KOPT-K1 (cell line): Measurements from ENCODE around the gene ASXL3.

ENCODE experiments used
- H3K27ac ChIP-seq: fragments of 200-600 bp; sonication (generic); 2 replicates; pipeline ENCODE4 v1.5.1; 2016; ENCODE audit warnings: antibody characterized with exemption, mild to moderate bottlenecking, low read depth, low read length; ENCODE audit not compliant: poor library complexity, severe bottlenecking
- H3K36me3 ChIP-seq: fragments of 200-600 bp; sonication (generic); 2 replicates; pipeline ENCODE4 v1.5.1; 2017; ENCODE audit warnings: antibody characterized with exemption, mild to moderate bottlenecking, low read length, moderate library complexity; ENCODE audit not compliant: insufficient read depth
- H3K9me3 ChIP-seq: fragments of 200-600 bp; sonication (generic); 2 replicates; pipeline ENCODE4 v1.5.1; 2017; ENCODE audit warnings: antibody characterized with exemption, low read length, mild to moderate bottlenecking; ENCODE audit not compliant: insufficient read depth, poor library complexity, severe bottlenecking

Gene ASXL3

GRCh38 chr18:33577685-33578517 lies at the start of gene ASXL3:
Gene ASXL3 (plus strand): TSS chr18:33578219. CDS start chr18:33578632, 413 bp downstream.
- H3K27ac ChIP-seq, result no peak within 1 kb of the TSS
- no peaks in the 10 kb centered on the region for H3K9me3 ChIP-seq
- no peaks in the 10 kb centered on the region for H3K36me3 ChIP-seq

- Histone ChIP-seq H3K9me3 (no peaks in the 10 kb centered on the region), H3K36me3 (no peaks in the 10 kb centered on the region)
Observed at GRCh38 chr18:33532978-33533377, 45.0 kb upstream of the ASXL3 start.

GRCh38 chr18:33536904-33537303 lies 41.1 kb upstream of the ASXL3 start:
- Histone ChIP-seq H3K27ac (no peak overlapping the region), H3K36me3 (no peaks in the 10 kb centered on the region), H3K9me3 (no peaks in the 10 kb centered on the region)

More at GRCh38 chr18:33532978-33533377, 45.0 kb upstream of the ASXL3 start:
- no peak overlapping the region for H3K27ac ChIP-seq

- Histone ChIP-seq H3K9me3 (no peaks in the 10 kb centered on the region), H3K36me3 (no peaks in the 10 kb centered on the region), H3K27ac (no peak overlapping the region)
Observed at GRCh38 chr18:33538418-33539042, 39.5 kb upstream of the ASXL3 start.

- Histone ChIP-seq H3K36me3 (no peaks in the 10 kb centered on the region), H3K9me3 (no peaks in the 10 kb centered on the region), H3K27ac (no peak overlapping the region)
Observed at GRCh38 chr18:33540392-33540791, 37.6 kb upstream of the ASXL3 start.

GRCh38 chr18:33541316-33541715 lies 36.7 kb upstream of the ASXL3 start:
- H3K36me3 ChIP-seq, result no peaks in the 10 kb centered on the region
- H3K27ac ChIP-seq, result no peak overlapping the region
- H3K9me3 ChIP-seq, result no peaks in the 10 kb centered on the region

- no peaks in the 10 kb centered on the region for H3K9me3 ChIP-seq
- H3K27ac ChIP-seq, result no peak overlapping the region
- no peaks in the 10 kb centered on the region for H3K36me3 ChIP-seq
Observed at GRCh38 chr18:33556846-33557245, 21.2 kb upstream of the ASXL3 start.

- no peaks in the 10 kb centered on the region for H3K9me3 ChIP-seq
- no peak overlapping the region for H3K27ac ChIP-seq
- no peaks in the 10 kb centered on the region for H3K36me3 ChIP-seq
Observed at GRCh38 chr18:33557706-33558105, 20.3 kb upstream of the ASXL3 start.

GRCh38 chr18:33558529-33558928 lies 19.5 kb upstream of the ASXL3 start:
- H3K36me3 ChIP-seq, result no peaks in the 10 kb centered on the region
- H3K9me3 ChIP-seq, result no peaks in the 10 kb centered on the region
- no peak overlapping the region for H3K27ac ChIP-seq

GRCh38 chr18:33560686-33561370 lies 17.2 kb upstream of the ASXL3 start:
- Histone ChIP-seq H3K27ac (no peak overlapping the region), H3K36me3 (no peaks in the 10 kb centered on the region), H3K9me3 (no peaks in the 10 kb centered on the region)

GRCh38 chr18:33562741-33563140 lies 15.3 kb upstream of the ASXL3 start:
- H3K36me3 ChIP-seq, result no peaks in the 10 kb centered on the region
- no peaks in the 10 kb centered on the region for H3K9me3 ChIP-seq
- H3K27ac ChIP-seq, result no peak overlapping the region

- no peaks in the 10 kb centered on the region for H3K9me3 ChIP-seq
- H3K36me3 ChIP-seq, result no peaks in the 10 kb centered on the region
- H3K27ac ChIP-seq, result no peak overlapping the region
Observed at GRCh38 chr18:33567705-33568104, 10.3 kb upstream of the ASXL3 start.

- no peaks in the 10 kb centered on the region for H3K9me3 ChIP-seq
Observed at GRCh38 chr18:33571998-33572787, 5.8 kb upstream of the ASXL3 start.

GRCh38 chr18:33573193-33573592 lies 4.8 kb upstream of the ASXL3 start:
- Histone ChIP-seq H3K36me3 (no peaks in the 10 kb centered on the region), H3K27ac (no peak overlapping the region), H3K9me3 (no peaks in the 10 kb centered on the region)

More at GRCh38 chr18:33571998-33572787, 5.8 kb upstream of the ASXL3 start:
- Histone ChIP-seq H3K27ac (no peak overlapping the region), H3K36me3 (no peaks in the 10 kb centered on the region)

- Histone ChIP-seq H3K9me3 (no peaks in the 10 kb centered on the region), H3K36me3 (no peaks in the 10 kb centered on the region), H3K27ac (no peak overlapping the region)
Observed at GRCh38 chr18:33575451-33575850, 2.6 kb upstream of the ASXL3 start.
